ENCODE measurements around the gene CD180.

DNA sequence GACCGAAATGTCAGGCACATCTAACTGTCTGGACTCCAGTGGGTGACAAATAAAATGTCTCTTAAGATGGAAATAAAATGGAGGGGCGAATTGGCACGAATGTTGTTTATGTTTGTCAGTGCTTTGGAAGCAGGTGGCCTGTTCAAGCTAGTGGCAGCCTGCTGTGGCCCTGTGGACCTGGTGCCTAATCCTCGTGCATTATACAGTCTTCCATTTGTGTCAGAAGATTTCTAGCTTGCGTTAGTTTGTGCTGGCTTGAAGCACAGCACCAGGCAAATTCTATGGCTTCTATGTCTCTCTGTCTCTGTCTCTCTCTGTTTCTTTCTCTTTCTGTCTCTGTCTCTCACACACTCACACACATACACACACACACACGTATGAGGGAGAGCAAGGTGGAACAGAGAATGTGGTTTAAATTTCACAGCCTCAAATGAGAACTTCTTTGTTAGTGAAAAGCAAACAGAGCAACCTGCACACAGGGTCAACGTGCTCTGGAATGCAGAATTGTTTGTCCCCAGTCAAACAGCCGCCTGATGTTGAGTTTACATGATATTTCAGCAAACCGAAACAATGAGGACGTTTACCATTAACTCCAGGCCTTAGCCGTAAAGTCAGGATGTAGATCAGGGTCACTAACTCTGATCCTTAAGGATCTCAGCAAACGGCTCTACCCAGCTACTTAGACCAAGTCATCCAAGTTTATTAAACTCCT lies 39.0 kb upstream of the CD180 start:
- TF ChIP-seq, protein P1, sequence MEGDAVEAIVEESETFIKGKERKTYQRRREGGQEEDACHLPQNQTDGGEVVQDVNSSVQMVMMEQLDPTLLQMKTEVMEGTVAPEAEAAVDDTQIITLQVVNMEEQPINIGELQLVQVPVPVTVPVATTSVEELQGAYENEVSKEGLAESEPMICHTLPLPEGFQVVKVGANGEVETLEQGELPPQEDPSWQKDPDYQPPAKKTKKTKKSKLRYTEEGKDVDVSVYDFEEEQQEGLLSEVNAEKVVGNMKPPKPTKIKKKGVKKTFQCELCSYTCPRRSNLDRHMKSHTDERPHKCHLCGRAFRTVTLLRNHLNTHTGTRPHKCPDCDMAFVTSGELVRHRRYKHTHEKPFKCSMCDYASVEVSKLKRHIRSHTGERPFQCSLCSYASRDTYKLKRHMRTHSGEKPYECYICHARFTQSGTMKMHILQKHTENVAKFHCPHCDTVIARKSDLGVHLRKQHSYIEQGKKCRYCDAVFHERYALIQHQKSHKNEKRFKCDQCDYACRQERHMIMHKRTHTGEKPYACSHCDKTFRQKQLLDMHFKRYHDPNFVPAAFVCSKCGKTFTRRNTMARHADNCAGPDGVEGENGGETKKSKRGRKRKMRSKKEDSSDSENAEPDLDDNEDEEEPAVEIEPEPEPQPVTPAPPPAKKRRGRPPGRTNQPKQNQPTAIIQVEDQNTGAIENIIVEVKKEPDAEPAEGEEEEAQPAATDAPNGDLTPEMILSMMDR (IDR thresholded peaks at IDR 0.05; ENCODE audit: low read depth, low read length, poor library complexity, severe bottlenecking), result no peak
- no peak for TF ChIP-seq EZH2phosphoT487 (IDR thresholded peaks at IDR 0.05; ENCODE audit: borderline replicate concordance, low read length)

All from DOHH2 (cell line).